NCI-H460 (cell line): ENCODE results near the gene CLIC3. TPM values are rescaled to one million over a fixed set of nuclear protein-coding genes. Genes with fewer than 3 reads are reported as not detected.

Experiments
- DNase-seq: peaks from one replicate; pipeline ENCODE4 v3.0.0-alpha.2; 2016; ENCODE audit warnings: low read depth; ENCODE audit errors: extremely low read depth
- total RNA-seq: library from RNA; depleted of rRNA; stranded (reverse); fragments of >200 nt; shearing (Covaris generic); gene quantifications from 2 replicates; pipeline ENCODE4 v1.2.3, GENCODE V29; 2014

Gene CLIC3
- total RNA-seq, 1 experiment from 2014 or later: 0.17 TPM

GRCh38 chr9:136969774-136970173 lies 26.6 kb downstream of the CLIC3 start:
- no peak for DNase-seq

- DNase-seq: no peak
Measured at GRCh38 chr9:136969150-136969549, 27.2 kb downstream of the CLIC3 start.

DNA sequence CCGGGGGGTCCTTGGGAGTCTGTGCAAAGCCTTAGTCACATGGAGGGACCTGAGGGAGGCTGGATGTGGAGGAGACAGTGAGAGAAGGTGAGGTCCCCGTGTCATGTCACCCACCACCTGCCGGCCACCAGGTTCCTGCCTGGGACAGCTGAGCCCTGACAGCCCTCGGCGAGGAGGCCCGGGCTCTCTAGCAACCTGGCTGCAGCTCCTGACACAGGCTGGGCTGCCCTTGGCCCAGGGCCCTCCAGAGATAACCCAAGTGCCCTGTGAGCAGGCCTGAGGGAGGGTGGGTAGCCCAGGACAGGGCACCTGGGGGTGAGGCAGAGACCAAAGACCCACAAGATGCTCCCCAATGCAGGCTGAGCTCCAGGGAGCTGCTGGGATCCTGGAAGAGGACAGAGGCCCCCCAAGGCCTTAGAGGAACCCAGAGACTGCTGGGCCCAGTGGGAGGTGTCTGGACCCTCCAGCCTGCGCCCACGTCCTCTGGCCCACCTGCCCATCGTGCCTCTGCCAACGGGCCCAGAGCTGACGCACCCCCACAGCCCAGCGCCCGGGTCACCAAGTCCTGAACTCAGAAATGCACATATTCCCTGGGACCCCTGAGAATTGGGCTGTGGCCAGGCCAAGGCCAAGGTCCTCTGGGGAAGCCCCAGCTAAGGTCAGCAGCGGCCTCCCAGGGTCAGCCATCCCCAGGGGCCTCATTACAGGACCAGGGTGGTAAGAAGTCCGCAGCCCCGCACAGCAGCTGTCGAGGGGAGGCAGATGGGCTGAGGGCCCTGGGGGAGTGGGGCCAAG lies 27.8 kb downstream of the CLIC3 start:
- no peak for DNase-seq

DNA sequence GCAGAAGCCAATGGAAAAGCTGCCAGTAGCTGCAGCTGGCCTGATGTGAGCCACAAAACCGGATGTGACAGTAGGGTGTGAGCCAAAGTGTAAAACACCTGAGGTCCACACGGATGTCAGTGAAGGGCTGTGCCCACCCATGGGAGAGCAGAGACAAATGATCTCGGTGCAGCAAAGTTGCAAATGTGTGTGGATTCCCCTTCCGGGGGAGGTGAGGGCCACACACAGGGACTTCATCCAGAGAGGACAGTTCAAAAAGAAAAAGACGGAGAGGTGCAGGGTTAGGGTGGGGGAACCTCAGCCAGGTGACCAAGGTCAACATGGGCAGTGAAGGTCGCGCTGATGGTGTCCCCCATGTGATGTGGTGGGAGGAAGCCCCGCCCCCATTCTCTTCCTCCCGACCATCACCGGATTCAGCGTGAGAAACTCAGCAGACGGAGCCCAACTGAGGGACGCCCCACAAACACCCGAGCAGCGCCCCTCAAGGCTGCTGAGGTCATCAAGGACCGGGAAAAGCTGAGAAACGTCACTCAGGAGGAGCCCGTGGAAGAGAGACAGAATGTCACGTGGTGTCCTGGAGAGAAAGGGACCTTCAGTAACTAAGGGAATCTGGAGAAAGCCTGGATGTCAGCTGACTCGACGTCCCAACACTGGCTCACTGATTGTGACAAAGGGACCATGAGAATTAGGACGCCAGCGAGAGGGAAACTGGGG lies 30.4 kb downstream of the CLIC3 start:
- no peak for DNase-seq

GRCh38 chr9:136964833-136965422 lies 31.4 kb downstream of the CLIC3 start:
- DNase-seq: no peak

GRCh38 chr9:136964171-136964689 lies 32.1 kb downstream of the CLIC3 start:
- no peak for DNase-seq

DNA sequence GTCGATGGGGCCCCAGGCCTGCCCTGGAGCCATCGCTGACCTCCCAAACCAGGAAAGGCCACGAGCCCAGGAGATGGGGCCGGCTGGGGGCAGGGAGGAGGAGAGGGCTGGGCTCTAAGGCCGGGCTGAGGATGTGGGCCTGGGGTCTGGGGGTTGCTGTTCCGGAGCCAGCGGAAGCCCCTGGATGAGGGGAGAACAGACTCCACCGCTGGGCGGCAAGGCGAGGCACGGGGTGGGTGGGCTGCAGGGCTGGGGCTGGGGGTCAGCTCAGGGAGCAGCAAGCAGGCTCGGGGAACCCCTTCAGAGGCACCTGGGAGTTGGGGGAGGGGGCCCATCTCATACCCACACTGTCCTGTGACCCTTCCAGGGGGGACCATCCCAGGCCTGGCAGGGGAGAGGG lies 32.6 kb downstream of the CLIC3 start:
- DNase-seq: no peak

- no peak for DNase-seq
Measured at GRCh38 chr9:136963341-136963740, 33.0 kb downstream of the CLIC3 start.

DNA sequence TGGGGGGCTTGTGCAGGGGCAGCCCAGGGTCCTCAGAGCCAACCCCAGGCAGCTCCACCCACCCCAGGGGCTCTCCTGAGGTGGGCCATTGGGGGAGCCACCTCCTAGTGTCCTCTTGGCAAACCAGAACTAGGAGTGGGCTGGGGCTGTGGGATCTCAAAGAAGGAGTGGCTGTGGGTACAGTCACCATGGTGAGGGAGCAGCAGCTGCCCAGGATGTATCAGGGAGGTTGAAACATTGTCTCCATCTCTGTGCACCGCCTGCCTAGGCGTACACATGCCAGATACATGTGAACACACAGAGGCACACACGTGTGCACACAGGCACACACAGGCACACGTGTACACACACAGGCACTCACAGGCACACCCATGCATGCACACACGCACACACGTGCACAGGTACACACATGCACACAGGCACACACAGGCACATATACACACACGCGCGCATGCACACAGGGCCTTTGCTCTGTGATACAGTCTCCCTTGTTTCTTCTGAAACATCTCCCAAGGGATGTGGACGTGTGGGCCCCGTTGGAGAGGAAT lies 33.6 kb downstream of the CLIC3 start:
- no peak for DNase-seq

- no peak for DNase-seq
Measured at GRCh38 chr9:136962163-136962562, 34.2 kb downstream of the CLIC3 start.

- DNase-seq: no peak
Measured at GRCh38 chr9:136961279-136962065, 34.9 kb downstream of the CLIC3 start.

- DNase-seq: no peak
Measured at GRCh38 chr9:136960938-136961275, 35.5 kb downstream of the CLIC3 start.

- DNase-seq: no peak
Measured at GRCh38 chr9:136960212-136960937, 36.0 kb downstream of the CLIC3 start.

DNA sequence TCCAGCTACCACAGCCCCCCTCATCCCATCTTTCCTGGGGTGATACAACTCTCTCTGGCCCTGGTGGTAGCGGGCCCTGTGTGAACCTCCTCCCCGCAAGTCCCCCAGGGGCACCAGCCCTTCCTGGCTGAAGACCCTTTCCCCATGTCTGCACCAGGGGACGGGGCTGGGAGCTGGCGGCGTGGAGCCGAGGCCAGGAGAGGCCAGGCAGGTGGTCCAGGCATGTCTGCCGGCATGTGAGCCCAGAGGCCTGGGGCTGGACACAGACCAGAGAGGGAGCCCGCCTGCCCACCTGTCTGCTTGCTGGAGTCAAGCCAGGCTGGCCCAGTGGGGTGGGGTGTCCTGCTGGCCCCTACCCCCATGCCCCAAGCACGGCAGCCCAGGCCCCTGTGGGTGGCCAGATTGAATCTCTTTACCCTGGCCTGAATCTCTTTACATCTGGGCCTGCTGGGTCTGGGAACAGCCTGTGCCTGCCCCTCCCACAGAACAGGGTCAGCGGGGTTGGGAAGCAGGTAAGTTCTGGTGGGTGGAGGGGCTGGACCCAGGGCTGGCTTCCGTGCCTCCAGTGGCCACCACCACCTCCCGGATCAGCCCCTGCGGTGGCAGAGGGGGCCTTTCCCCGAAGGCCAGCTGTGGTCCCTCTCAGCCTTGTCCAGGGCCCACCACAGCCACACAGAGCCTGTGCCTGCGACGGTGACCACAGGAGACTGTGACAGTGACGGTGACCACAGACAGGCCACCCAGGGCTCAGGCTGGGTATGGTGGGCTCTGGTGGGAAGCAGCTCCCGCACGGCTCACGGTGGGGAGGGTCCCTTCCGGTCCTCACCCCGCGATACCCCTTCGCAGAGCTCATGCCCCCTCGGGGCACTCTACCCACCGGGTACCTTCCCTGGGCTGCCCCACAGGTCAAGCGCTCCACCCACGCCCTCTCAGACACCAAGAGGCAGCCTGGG lies 37.2 kb downstream of the CLIC3 start:
- no peak for DNase-seq

GRCh38 chr9:136958473-136958872 lies 37.9 kb downstream of the CLIC3 start:
- DNase-seq: no peak

DNA sequence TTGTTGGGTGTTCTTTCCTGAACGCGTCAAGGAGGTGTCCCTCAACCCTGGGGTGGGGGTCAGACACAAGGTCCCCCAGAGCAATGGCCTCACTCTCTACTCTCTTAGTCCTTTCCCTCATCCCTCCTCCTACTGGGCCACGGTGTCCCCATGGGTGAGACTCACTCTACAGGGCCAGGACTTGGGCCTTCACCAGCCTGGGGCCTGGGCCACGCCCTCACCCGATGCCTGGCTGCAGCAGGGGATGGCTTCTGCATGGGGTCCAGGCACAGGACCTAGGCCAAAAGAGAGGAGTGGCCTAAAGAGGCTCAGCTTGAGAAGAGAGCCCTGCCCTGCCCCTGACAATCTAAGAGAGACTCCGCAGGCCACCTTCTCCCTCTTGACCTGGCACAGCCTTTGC lies 38.5 kb downstream of the CLIC3 start:
- DNase-seq: no peak

DNA sequence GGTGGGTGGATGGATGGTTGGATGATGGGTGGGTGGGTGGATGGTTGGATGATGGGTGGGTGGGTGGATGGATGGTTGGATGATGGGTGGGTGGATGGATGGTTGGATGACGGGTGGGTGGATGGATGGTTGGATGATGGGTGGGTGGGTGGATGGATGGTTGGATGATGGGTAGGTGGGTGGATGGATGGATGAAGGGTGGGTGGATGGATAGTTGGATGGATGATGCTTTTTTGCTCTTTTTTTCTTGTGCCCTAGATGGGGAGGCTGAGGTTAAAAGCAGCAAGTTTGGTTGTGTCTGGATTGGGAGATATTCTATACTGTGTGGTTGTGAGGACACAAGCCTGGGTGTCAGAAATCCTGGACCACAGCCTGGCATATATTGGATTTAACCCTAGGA lies 38.9 kb downstream of the CLIC3 start:
- DNase-seq: no peak

DNA sequence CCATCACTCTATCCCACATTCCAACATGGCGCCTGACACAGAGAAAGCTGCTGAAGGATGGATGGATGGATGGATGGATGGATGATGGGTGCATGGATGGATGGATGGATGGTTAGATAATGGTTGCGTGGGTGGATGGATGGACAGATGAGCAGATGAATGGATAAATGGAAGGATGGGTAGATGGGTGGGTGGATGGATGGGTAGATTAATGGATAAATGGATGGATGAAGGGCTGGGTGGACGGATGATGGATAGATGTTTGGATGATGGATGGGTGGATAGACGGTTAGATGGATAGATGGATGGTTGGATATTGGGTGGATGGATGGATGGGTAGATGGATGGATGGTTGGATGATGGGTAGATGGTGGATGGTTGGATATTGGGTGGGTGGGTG lies 39.8 kb downstream of the CLIC3 start:
- no peak for DNase-seq

DNA sequence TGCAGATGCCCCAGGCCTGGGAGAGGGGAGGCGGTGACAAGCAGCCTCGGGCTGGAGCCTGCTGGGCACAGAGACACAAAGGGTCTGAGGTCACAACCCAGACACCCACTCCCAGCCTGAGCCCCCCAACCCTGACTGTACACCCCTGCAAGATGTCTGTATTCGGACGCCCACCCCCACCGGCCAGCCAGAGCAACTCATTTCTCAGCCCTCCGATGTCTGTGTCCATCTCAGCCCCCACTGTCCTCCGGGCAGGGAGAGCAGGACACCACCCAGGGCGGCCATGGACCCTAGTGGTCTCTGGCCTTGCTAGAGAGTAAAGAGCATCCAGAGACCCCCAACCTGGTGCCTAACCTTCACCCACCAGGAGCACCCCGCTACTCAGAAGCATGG lies 40.4 kb downstream of the CLIC3 start:
- DNase-seq: no peak
